K562 (cell line): ENCODE data around the gene IZUMO4. TPM values are rescaled to one million over a fixed set of nuclear protein-coding genes. Genes with fewer than 3 reads are reported as not detected.

Experiments
- CSDE1 ChIP-seq, 2 experiments: fragments of 450-650 bp; IDR thresholded peaks; 2 replicates each; pipeline ENCODE4 v1.6.1; 2016; ENCODE audit warnings: mild to moderate bottlenecking in 1 of 2
- E2F8 ChIP-seq: fragments of 450-650 bp; IDR thresholded peaks from 2 replicates; pipeline ENCODE4 v1.7.1; 2018; ENCODE audit warnings: mild to moderate bottlenecking, low read depth; ENCODE audit not compliant: partially characterized antibody
- ETV1 ChIP-seq: fragments of 450-650 bp; conservative IDR thresholded peaks from 2 replicates; pipeline ENCODE4 v1.6.1; 2016; ENCODE audit warnings: missing genetic modification characterization, control low read depth, low read depth, missing compliant biosample characterization
- ETV5 ChIP-seq: sonication (generic); formaldehyde crosslinking; IDR thresholded peaks from 2 replicates; pipeline ENCODE4 v1.4.0; 2020; ENCODE audit warnings: low read depth, mild to moderate bottlenecking, missing genetic modification reagents
- FOXM1 ChIP-seq, 2 experiments: fragments of 450-650 bp in 1 of 2; sonication (generic) in 1 of 2; formaldehyde crosslinking in 1 of 2; IDR thresholded peaks; 2 replicates each; pipeline versions ENCODE4 v1.6.1 to v1.9.0; 2017 to 2022; ENCODE audit warnings: low read depth in 2 of 2, mild to moderate bottlenecking in 2 of 2, missing genetic modification reagents in 1 of 2, moderate library complexity in 1 of 2
- GTF2E2 ChIP-seq: fragments of 200-800 bp; sonication (Bioruptor generic); IDR thresholded peaks from 2 replicates; pipeline ENCODE4 v1.6.1; 2016; ENCODE audit warnings: missing genetic modification characterization, missing compliant biosample characterization
- HDAC8 ChIP-seq: fragments of 450-650 bp; IDR thresholded peaks from 2 replicates; pipeline ENCODE4 v1.6.1; 2016; ENCODE audit warnings: mild to moderate bottlenecking, missing genetic modification characterization, moderate library complexity, missing compliant biosample characterization
- HSF4 ChIP-seq: fragments of 250-450 bp; sonication (Bioruptor Pico); IDR thresholded peaks from 2 replicates; pipeline ENCODE4 v2.1.2; 2022; ENCODE audit warnings: mild to moderate bottlenecking, moderate library complexity, borderline replicate concordance
- NFIC ChIP-seq: fragments of 450-650 bp; IDR thresholded peaks from 2 replicates; pipeline ENCODE4 v1.6.1; 2017; ENCODE audit warnings: mild to moderate bottlenecking, inconsistent platforms
- TCF7L2 ChIP-seq: fragments of 150-350 bp; IDR thresholded peaks from 2 replicates; pipeline ENCODE4 v1.6.1; 2016; ENCODE audit warnings: low read depth, mild to moderate bottlenecking, low read length, moderate library complexity
- TOE1 ChIP-seq, 2 experiments: fragments of 450-650 bp in 1 of 2; sonication (generic) in 1 of 2; formaldehyde crosslinking in 1 of 2; IDR thresholded peaks; 2 replicates each; pipeline versions ENCODE4 v1.7.1 to v1.8.0; 2016 to 2022; ENCODE audit warnings: borderline replicate concordance in 2 of 2, mild to moderate bottlenecking in 2 of 2, antibody characterized with exemption in 1 of 2, inconsistent platforms in 1 of 2, low read depth in 1 of 2, missing genetic modification reagents in 1 of 2, moderate library complexity in 1 of 2
- ZBTB17 ChIP-seq: fragments of 450-650 bp; formaldehyde crosslinking; IDR thresholded peaks from 2 replicates; pipeline ENCODE4 v1.4.0; 2020; ENCODE audit warnings: mild to moderate bottlenecking
- ZKSCAN1 ChIP-seq: fragments of 150-350 bp; IDR thresholded peaks from 2 replicates; pipeline ENCODE4 v1.6.1; 2016; ENCODE audit warnings: low read depth, low read length
- ZKSCAN3 ChIP-seq: fragments of 250-450 bp; sonication (Bioruptor Pico); IDR thresholded peaks from 2 replicates; pipeline ENCODE4 v1.4.0; 2020
- ZNF146 ChIP-seq: IDR thresholded peaks from one replicate; pipeline ENCODE4 v1.6.1; 2018; ENCODE audit warnings: missing compliant biosample characterization; ENCODE audit not compliant: unreplicated experiment
- ZNF384 ChIP-seq: IDR thresholded peaks from 2 replicates; pipeline ENCODE4 v1.6.1; 2012; ENCODE audit warnings: low read depth, low read length, improper control_type of control experiment
- ZNF785 ChIP-seq: fragments of 250-450 bp; sonication (Bioruptor Pico); IDR thresholded peaks from 2 replicates; pipeline ENCODE4 v1.4.0; 2020; ENCODE audit warnings: mild to moderate bottlenecking
- polyA plus RNA-seq, 8 experiments: library from polyadenylated mRNA; depleted of rRNA in 4 of 8; stranded (reverse) in 5 of 8; unstranded in 3 of 8; fragments of >200 nt; fragmentation: Nextera tagmentation in 2 of 8; fragmentation: Illumina TruSeq in 1 of 8; extraction: Ambion mirVana in 2 of 8; extraction: Trizol in 1 of 8; gene quantifications; 2 replicates each; pipeline versions ENCODE4 v1.2.1 to v1.2.3, GENCODE V29; 2011 to 2014; ENCODE audit warnings: inconsistent platforms in 1 of 8, missing spikeins in 1 of 8
- total RNA-seq, 7 experiments: library from RNA; depleted of rRNA in 6 of 7; stranded (reverse); fragments of >200 nt in 6 of 7; fragmentation: Illumina TruSeq in 2 of 7; extraction: Trizol in 2 of 7; gene quantifications; 2 replicates each; pipeline versions ENCODE4 v1.2.1 to v1.2.3, GENCODE V29; 2011 to 2021; ENCODE audit warnings: low replicate concordance in 1 of 7
- TF ChIP-seq, protein P1 (sequence below): fragments of 250-450 bp; sonication (Bioruptor Pico); IDR thresholded peaks from 2 replicates; pipeline ENCODE4 v1.8.0; 2021; ENCODE audit warnings: moderate library complexity, mild to moderate bottlenecking, inconsistent platforms
- TF ChIP-seq, protein P2 (sequence below), 3 experiments: IDR thresholded peaks in 2 of 3; conservative IDR thresholded peaks in 1 of 3; 2 replicates each; pipeline ENCODE4 v1.5.1; 2011 to 2012; ENCODE audit warnings: low read length in 3 of 3, mild to moderate bottlenecking in 3 of 3, control low read depth in 2 of 3, improper control_type of control experiment in 1 of 3, inconsistent platforms in 1 of 3, low read depth in 1 of 3, mixed read lengths in 1 of 3, moderate library complexity in 1 of 3; ENCODE audit not compliant: insufficient read depth in 2 of 3

IZUMO4 gene
- total and polyA plus RNA-seq, 9 of the 15 experiments (the other 6 are each of a cell fraction or from before 2014, with no cell fraction given) = 0.07 to 3.9 (median 1.2) TPM

GRCh38 chr19:2059422-2060201 is 37.1 kb upstream of the IZUMO4 start (continued):
- peak; percentile 76 for TF ChIP-seq ETV1
- TF ChIP-seq FOXM1 (IDR thresholded peaks at IDR 0.05; ENCODE audit: low read depth) = no peak
- TF ChIP-seq FOXM1 (CRISPR knock-in tag; IDR thresholded peaks at IDR 0.05; ENCODE audit: low read depth) = peak; percentile 81; the same call in 1 of the 2 replicates
- TF ChIP-seq NFIC = peak; percentile 67
- TF ChIP-seq TCF7L2 = no peak
- TF ChIP-seq ZNF785 (CRISPR knock-in tag) = no peak
- TF ChIP-seq HDAC8 (tag) = peak; percentile 97
- no peak for TF ChIP-seq E2F8
- peak; percentile 90 for TF ChIP-seq ZBTB17 (CRISPR knock-in tag)
- TF ChIP-seq ZKSCAN1 = peak; percentile 37; the same call in 1 of the 2 replicates
- no peak for TF ChIP-seq ZKSCAN3
- TF ChIP-seq GTF2E2 (tag) = peak; percentile 98
- no peak for TF ChIP-seq CSDE1 (IDR thresholded peaks at IDR 0.05)
- TF ChIP-seq TOE1 (IDR thresholded peaks at IDR 0.05; ENCODE audit: borderline replicate concordance) = peak; percentile 72; the same call in 1 of the 2 replicates
- TF ChIP-seq TOE1 (CRISPR knock-in tag; IDR thresholded peaks at IDR 0.05; ENCODE audit: borderline replicate concordance, low read depth) = peak; percentile 57; the same call in 1 of the 2 replicates
- TF ChIP-seq, protein P1, sequence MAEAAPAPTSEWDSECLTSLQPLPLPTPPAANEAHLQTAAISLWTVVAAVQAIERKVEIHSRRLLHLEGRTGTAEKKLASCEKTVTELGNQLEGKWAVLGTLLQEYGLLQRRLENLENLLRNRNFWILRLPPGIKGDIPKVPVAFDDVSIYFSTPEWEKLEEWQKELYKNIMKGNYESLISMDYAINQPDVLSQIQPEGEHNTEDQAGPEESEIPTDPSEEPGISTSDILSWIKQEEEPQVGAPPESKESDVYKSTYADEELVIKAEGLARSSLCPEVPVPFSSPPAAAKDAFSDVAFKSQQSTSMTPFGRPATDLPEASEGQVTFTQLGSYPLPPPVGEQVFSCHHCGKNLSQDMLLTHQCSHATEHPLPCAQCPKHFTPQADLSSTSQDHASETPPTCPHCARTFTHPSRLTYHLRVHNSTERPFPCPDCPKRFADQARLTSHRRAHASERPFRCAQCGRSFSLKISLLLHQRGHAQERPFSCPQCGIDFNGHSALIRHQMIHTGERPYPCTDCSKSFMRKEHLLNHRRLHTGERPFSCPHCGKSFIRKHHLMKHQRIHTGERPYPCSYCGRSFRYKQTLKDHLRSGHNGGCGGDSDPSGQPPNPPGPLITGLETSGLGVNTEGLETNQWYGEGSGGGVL (CRISPR knock-in tag) = no peak
- TF ChIP-seq ETV5 = peak; percentile 39
- TF ChIP-seq HSF4 = peak; percentile 73; the same call in 1 of the 2 replicates
- TF ChIP-seq, protein P2, sequence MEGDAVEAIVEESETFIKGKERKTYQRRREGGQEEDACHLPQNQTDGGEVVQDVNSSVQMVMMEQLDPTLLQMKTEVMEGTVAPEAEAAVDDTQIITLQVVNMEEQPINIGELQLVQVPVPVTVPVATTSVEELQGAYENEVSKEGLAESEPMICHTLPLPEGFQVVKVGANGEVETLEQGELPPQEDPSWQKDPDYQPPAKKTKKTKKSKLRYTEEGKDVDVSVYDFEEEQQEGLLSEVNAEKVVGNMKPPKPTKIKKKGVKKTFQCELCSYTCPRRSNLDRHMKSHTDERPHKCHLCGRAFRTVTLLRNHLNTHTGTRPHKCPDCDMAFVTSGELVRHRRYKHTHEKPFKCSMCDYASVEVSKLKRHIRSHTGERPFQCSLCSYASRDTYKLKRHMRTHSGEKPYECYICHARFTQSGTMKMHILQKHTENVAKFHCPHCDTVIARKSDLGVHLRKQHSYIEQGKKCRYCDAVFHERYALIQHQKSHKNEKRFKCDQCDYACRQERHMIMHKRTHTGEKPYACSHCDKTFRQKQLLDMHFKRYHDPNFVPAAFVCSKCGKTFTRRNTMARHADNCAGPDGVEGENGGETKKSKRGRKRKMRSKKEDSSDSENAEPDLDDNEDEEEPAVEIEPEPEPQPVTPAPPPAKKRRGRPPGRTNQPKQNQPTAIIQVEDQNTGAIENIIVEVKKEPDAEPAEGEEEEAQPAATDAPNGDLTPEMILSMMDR (IDR thresholded peaks at IDR 0.05 in 2 of 3, conservative IDR thresholded peaks at IDR 0.05 in 1 of 3; ENCODE audit: insufficient read depth in 2 of 3, low read depth in 1 of 3, low read length in 3 of 3) = no peak; a peak in 1 of 6 replicates
- TF ChIP-seq ZNF384 = no peak
- TF ChIP-seq ZNF146 (CRISPR knock-in tag) = no peak
